ENCODE results near the gene TMEM119.

GRCh38 chr12:108618079-108618952 lies 20.4 kb upstream of the TMEM119 start:
- TF ChIP-seq MAZ (IDR thresholded peaks at IDR 0.05; ENCODE audit: borderline replicate concordance, low read depth, low read length) (no peak), ELK1 (IDR thresholded peaks at IDR 0.05; ENCODE audit: borderline replicate concordance, low read depth, low read length) (no peak), USF2 (IDR thresholded peaks at IDR 0.05; ENCODE audit: low read depth, low read length) (no peak), CTCF (conservative IDR thresholded peaks at IDR 0.05; ENCODE audit: low read depth, low read length) (peak; percentile 97), POLR2A (IDR thresholded peaks at IDR 0.05; ENCODE audit: low read depth, low read length) (peak; percentile 39; the same call in 1 of the 2 replicates), BHLHE40 (IDR thresholded peaks at IDR 0.05; ENCODE audit: low read depth, low read length) (no peak), MXI1 (IDR thresholded peaks at IDR 0.05; ENCODE audit: borderline replicate concordance, low read depth, low read length) (no peak), RFX5 (IDR thresholded peaks at IDR 0.05; ENCODE audit: low read depth, low read length) (peak; percentile 41; the same call in 1 of the 2 replicates), RAD21 (IDR thresholded peaks at IDR 0.05; ENCODE audit: low read length) (peak; percentile 98), MAFK (IDR thresholded peaks at IDR 0.05; ENCODE audit: low read depth, low read length) (no peak), CHD1 (IDR thresholded peaks at IDR 0.05; ENCODE audit: low read depth, low read length) (no peak)

Measured in IMR-90 (cell line).